Stimulated activated CD8-positive, alpha-beta memory T cell treated with anti-CD3 and anti-CD28 coated beads, Interleukin-15, amount 100 ng/mL, for 48 hours (primary cell): ENCODE results near the gene OLFM2.
"Not testable (repeated sequence)": the region's sequence is repeated elsewhere in the genome, so short reads cannot be mapped to it uniquely, and the experiment has no call there.

Source experiments
- DNase-seq, 2 donors: peaks; one replicate each; pipeline ENCODE4 v3.0.0-alpha.2; 2020; ENCODE audit warnings: low read depth in 2 of 2

OLFM2 gene

GRCh38 chr19:9936326-9937000, at the start of gene OLFM2:
OLFM2 (minus strand) TSS chr19:9936515; CDS start chr19:9936366, 149 bp downstream.
- no peak for DNase-seq

GRCh38 chr19:9981406-9982260, 45.3 kb upstream of the OLFM2 start:
- no peak for DNase-seq

- DNase-seq = no peak
Observed at GRCh38 chr19:9972103-9972502, 35.8 kb upstream of the OLFM2 start.

- no peak for DNase-seq
Observed at GRCh38 chr19:9971166-9971897, 35.0 kb upstream of the OLFM2 start.

- DNase-seq = no peak
Observed at GRCh38 chr19:9970481-9970880, 34.2 kb upstream of the OLFM2 start.

- DNase-seq = no peak
Observed at GRCh38 chr19:9969688-9969975, 33.3 kb upstream of the OLFM2 start.

- DNase-seq = no peak
Observed at GRCh38 chr19:9968820-9969687, 32.7 kb upstream of the OLFM2 start.

GRCh38 chr19:9967326-9967725, 31.0 kb upstream of the OLFM2 start:
- DNase-seq = no peak

GRCh38 chr19:9966448-9966847, 30.1 kb upstream of the OLFM2 start:
- DNase-seq = no peak

- no peak for DNase-seq
Observed at GRCh38 chr19:9966024-9966423, 29.7 kb upstream of the OLFM2 start.

GRCh38 chr19:9962623-9963290, 26.4 kb upstream of the OLFM2 start:
- DNase-seq = no peak

GRCh38 chr19:9961103-9961502, 24.8 kb upstream of the OLFM2 start:
- DNase-seq = no peak

GRCh38 chr19:9958379-9958821, 22.1 kb upstream of the OLFM2 start:
- no peak for DNase-seq

GRCh38 chr19:9956956-9957355, 20.6 kb upstream of the OLFM2 start:
- no peak for DNase-seq

GRCh38 chr19:9953802-9954542, 17.7 kb upstream of the OLFM2 start:
- no peak for DNase-seq

- no peak for DNase-seq
Observed at GRCh38 chr19:9952276-9952675, 16.0 kb upstream of the OLFM2 start.

- no peak for DNase-seq
Observed at GRCh38 chr19:9947441-9947840, 11.1 kb upstream of the OLFM2 start.

- DNase-seq = not testable (repeated sequence)
Observed at GRCh38 chr19:9946528-9947125, 10.3 kb upstream of the OLFM2 start.

- no peak for DNase-seq
Observed at GRCh38 chr19:9945319-9945966, 9.1 kb upstream of the OLFM2 start.
